Natural killer cell (primary cell): ENCODE results near the gene ATP23. TPM values are rescaled to one million over a fixed set of nuclear protein-coding genes. Genes with fewer than 3 reads are reported as not detected.

Experiments
- ATAC-seq, 3 donors: fragments of 150-1000 bp in 2 of 3; fragments of 200-7000 bp in 1 of 3; cut with Tn5 transposase; 1 replicate in 1 of 3; 2 replicates in 2 of 3; pipeline ENCODE4 v1.10.0; 2021; ENCODE audit warnings: mild to moderate bottlenecking in 2 of 3, moderate library complexity in 2 of 3
- DNase-seq, 2 donors: peaks; one replicate each; pipeline versions ENCODE4 v3.0.0 to v3.0.0-alpha.2; 2013 to 2021; ENCODE audit warnings: mixed read lengths in 1 of 2
- H3K27ac ChIP-seq: one replicate; pipeline ENCODE4 v1.5.1; 2013; ENCODE audit warnings: mild to moderate bottlenecking, low read length
- H3K27me3 ChIP-seq: one replicate; pipeline ENCODE4 v1.6.1; 2013; ENCODE audit warnings: low read length; ENCODE audit not compliant: control insufficient read depth, insufficient read depth
- H3K36me3 ChIP-seq: one replicate; pipeline ENCODE4 v1.6.1; 2013; ENCODE audit warnings: low read length; ENCODE audit not compliant: control insufficient read depth, insufficient read depth
- H3K4me1 ChIP-seq: one replicate; pipeline ENCODE4 v1.6.1; 2013; ENCODE audit warnings: low read length; ENCODE audit not compliant: control insufficient read depth, insufficient read depth
- H3K4me3 ChIP-seq: one replicate; pipeline ENCODE4 v1.5.1; 2013; ENCODE audit warnings: low read length
- H3K9me3 ChIP-seq: one replicate; pipeline ENCODE4 v1.6.1; 2013; ENCODE audit warnings: low read length; ENCODE audit not compliant: control insufficient read depth, insufficient read depth
- H3K27ac Mint-ChIP-seq, 2 donors: one replicate each; pipeline ENCODE4 v1.8.0; 2022; ENCODE audit warnings: mild to moderate bottlenecking in 2 of 2, mixed read lengths in 2 of 2, moderate library complexity in 1 of 2
- H3K27me3 Mint-ChIP-seq, 2 donors: one replicate each; pipeline ENCODE4 v1.8.0; 2022; ENCODE audit warnings: low read depth in 2 of 2, mixed read lengths in 2 of 2
- H3K36me3 Mint-ChIP-seq: one replicate; pipeline ENCODE4 v1.8.0; 2022; ENCODE audit warnings: mixed read lengths
- H3K4me1 Mint-ChIP-seq, 2 donors: one replicate each; pipeline ENCODE4 v1.8.0; 2022; ENCODE audit warnings: mixed read lengths in 2 of 2
- H3K4me3 Mint-ChIP-seq: one replicate; pipeline ENCODE4 v1.8.0; 2022; ENCODE audit warnings: mild to moderate bottlenecking, moderate library complexity, mixed read lengths
- H3K9me3 Mint-ChIP-seq, 2 donors: one replicate each; pipeline ENCODE4 v1.8.0; 2022; ENCODE audit warnings: mixed read lengths in 2 of 2
- WGBS: methylation state at CpG from one replicate; pipeline ENCODE4 v1.1.7; 2013; ENCODE audit warnings: missing lambda C conversion rate; ENCODE audit not compliant: insufficient coverage; 5-methylcytosine and 5-hydroxymethylcytosine counted together
- intact Hi-C: fragments of 100-400 bp; cut with micrococcal nuclease; formaldehyde crosslinking; loops from one replicate; pipeline ENCODE4 v1.14.2; 2022
- total RNA-seq, 4 donors: library from RNA; stranded (reverse); fragments of 120-200 nt in 1 of 4; gene quantifications; one replicate each; pipeline versions ENCODE4 v1.2.3 to v1.2.4, GENCODE V29; 2013 to 2022
- TF ChIP-seq, protein P1 (sequence below): fragments of 200-600 bp; IDR thresholded peaks from one replicate; pipeline ENCODE4 v1.8.0; 2022; ENCODE audit warnings: antibody characterized with exemption

ATP23 gene
- total RNA-seq, 3 donors from 2014 or later (not counting 1 experiment from before 2014, with no cell fraction given): 4.9 to 8.8 (median 6.3) TPM

DNA sequence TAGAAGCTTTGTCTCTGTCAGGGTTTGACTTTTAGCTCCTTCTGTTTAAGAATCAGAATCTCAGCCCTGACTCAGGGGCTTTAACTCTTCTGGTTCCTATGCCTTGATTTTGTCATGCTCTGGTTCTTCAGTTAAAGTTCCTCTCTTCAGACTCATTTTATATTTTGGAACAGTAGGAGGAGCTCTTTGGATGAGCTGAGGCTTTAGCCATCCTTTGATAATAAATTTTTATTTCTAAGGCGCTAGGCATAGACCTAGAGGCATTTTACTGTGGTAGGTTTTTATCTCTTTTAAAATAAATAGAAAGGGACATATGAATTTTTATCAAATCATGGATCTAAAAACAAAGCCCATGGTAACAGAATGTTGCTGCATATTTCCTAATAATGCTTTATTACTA lies 51.7 kb downstream of the ATP23 start:
- Histone ChIP-seq H3K9me3 (peaks cover 15% of the 10 kb centered on the region), H3K27ac (no peak overlapping the region), H3K4me1 (no peaks in the 10 kb centered on the region), H3K4me3 (no peak overlapping the region), H3K27me3 (no peaks in the 10 kb centered on the region), H3K36me3 (no peaks in the 10 kb centered on the region)
- WGBS: no CpG with 5 or more reads among the region's 1 CpG
- Mint-ChIP-seq H3K4me1 (no peaks in the 10 kb centered on the region), H3K27ac (no peak overlapping the region), H3K27me3 (peaks cover 17 to 36% of the 10 kb centered on the region in 2 donors), H3K9me3 (peaks cover 6% of the 10 kb centered on the region in 2 donors), H3K36me3 (peaks cover 12% of the 10 kb centered on the region), H3K4me3 (no peak overlapping the region)
- TF ChIP-seq, protein P1, sequence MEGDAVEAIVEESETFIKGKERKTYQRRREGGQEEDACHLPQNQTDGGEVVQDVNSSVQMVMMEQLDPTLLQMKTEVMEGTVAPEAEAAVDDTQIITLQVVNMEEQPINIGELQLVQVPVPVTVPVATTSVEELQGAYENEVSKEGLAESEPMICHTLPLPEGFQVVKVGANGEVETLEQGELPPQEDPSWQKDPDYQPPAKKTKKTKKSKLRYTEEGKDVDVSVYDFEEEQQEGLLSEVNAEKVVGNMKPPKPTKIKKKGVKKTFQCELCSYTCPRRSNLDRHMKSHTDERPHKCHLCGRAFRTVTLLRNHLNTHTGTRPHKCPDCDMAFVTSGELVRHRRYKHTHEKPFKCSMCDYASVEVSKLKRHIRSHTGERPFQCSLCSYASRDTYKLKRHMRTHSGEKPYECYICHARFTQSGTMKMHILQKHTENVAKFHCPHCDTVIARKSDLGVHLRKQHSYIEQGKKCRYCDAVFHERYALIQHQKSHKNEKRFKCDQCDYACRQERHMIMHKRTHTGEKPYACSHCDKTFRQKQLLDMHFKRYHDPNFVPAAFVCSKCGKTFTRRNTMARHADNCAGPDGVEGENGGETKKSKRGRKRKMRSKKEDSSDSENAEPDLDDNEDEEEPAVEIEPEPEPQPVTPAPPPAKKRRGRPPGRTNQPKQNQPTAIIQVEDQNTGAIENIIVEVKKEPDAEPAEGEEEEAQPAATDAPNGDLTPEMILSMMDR: no peak
- no peak for ATAC-seq
- DNase-seq: no peak
- intact Hi-C loops: no loop called here

DNA sequence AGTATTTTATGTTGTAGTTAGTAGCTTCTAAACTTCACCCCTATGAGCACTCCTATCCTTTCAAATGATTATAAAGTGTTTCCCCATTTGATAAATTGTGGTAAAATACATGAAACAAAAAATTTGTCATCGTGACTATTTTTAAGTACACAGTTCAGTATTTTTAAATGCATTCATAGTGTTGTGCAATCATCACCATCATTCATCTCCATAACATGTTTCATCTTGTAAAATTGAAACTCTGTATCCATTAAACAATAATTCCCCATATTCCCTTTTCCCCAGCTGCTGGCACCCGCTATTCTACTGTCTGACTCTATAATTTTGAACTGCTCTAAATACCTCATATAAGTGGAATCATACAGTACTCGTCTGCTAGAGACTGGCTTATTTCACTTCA lies 52.5 kb downstream of the ATP23 start:
- TF ChIP-seq, protein P1: no peak
- Mint-ChIP-seq H3K36me3 (peaks cover 12% of the 10 kb centered on the region), H3K4me1 (no peaks in the 10 kb centered on the region), H3K9me3 (peaks cover 6% of the 10 kb centered on the region in 2 donors), H3K27me3 (peaks cover 15 to 33% of the 10 kb centered on the region in 2 donors), H3K4me3 (no peak overlapping the region), H3K27ac (no peak overlapping the region)
- Histone ChIP-seq H3K4me3 (no peak overlapping the region), H3K27me3 (no peaks in the 10 kb centered on the region), H3K4me1 (no peaks in the 10 kb centered on the region), H3K9me3 (peaks cover 15% of the 10 kb centered on the region), H3K27ac (no peak overlapping the region), H3K36me3 (no peaks in the 10 kb centered on the region)
- 88% methylated on average over 3 of the region's 3 CpGs for WGBS
- no peak for ATAC-seq
- intact Hi-C loops: no loop called here
- DNase-seq: no peak

DNA sequence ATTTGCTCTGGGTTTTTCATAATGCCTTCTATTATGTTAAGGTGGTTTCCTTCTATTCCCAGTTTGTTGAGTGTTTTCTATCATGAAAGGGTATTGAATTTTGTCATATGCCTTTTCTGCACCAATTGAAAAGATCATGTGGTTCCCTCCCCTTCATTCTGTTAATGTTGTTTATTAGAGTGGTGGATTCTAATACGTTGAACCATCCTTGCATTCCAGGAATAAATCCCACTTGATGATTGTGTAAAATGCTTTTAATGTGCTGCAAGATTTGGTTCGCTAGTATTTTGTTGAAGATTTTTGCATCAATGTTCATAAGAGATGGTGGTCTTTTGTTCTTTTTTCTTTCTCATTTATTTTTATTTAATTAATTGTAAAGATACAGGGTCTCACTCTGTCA lies 55.2 kb downstream of the ATP23 start:
- no peaks in the 10 kb centered on the region for H3K27me3 ChIP-seq
- ATAC-seq (no peak), DNase-seq (no peak)
- no peaks in the 10 kb centered on the region for H3K36me3 ChIP-seq
- TF ChIP-seq, protein P1: no peak
- Mint-ChIP-seq H3K4me1 (no peaks in the 10 kb centered on the region), H3K36me3 (peaks cover 22% of the 10 kb centered on the region), H3K9me3 (peaks cover 14 to 20% of the 10 kb centered on the region in 2 donors), H3K27ac (no peak overlapping the region), H3K4me3 (no peak overlapping the region), H3K27me3 (peaks cover 12 to 33% of the 10 kb centered on the region in 2 donors)
- intact Hi-C loops: no loop called here
- no peak overlapping the region for H3K27ac ChIP-seq
- H3K9me3 ChIP-seq: peaks cover 19% of the 10 kb centered on the region
- no peaks in the 10 kb centered on the region for H3K4me1 ChIP-seq
- 67% methylated on average over 1 of the region's 2 CpGs for WGBS
- H3K4me3 ChIP-seq: no peak overlapping the region

DNA sequence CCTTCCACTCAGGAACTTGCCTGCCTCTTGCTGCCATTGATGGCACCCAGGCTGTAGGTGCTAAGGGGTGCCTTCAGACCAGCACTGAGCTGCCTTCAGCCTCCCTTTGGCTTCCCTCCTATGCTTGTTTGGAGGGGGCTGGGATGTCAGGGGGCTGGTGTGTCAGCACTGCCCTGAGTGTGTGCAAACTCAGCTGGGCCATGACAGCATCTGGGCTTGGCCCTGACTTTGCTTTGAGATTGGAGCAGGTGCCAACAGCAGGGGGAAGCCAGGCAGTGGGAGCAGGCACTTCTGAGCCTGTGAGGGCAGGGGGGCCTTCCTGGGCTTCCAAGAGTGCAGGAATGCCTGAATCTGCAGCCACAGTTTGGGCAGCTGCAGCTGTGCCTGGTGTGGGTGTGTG lies 56.9 kb downstream of the ATP23 start:
- TF ChIP-seq, protein P1: no peak
- no peak overlapping the region for H3K4me3 ChIP-seq
- Mint-ChIP-seq H3K36me3 (peaks cover 22% of the 10 kb centered on the region), H3K4me1 (no peaks in the 10 kb centered on the region), H3K4me3 (no peak overlapping the region), H3K27me3 (peaks cover 12 to 34% of the 10 kb centered on the region in 2 donors), H3K9me3 (peaks cover 14 to 22% of the 10 kb centered on the region in 2 donors), H3K27ac (no peak overlapping the region)
- DNase-seq: no peak
- peaks cover 19% of the 10 kb centered on the region for H3K9me3 ChIP-seq
- no peak for ATAC-seq
- no peaks in the 10 kb centered on the region for H3K4me1 ChIP-seq
- no peaks in the 10 kb centered on the region for H3K27me3 ChIP-seq
- no peaks in the 10 kb centered on the region for H3K36me3 ChIP-seq
- intact Hi-C loops: no loop called here
- H3K27ac ChIP-seq: no peak overlapping the region
